ENCODE measurements around the gene DMRTA2. TPM values are rescaled to one million over a fixed set of nuclear protein-coding genes. Genes with fewer than 3 reads are reported as not detected.

The DMRTA2 gene
- total and polyA plus RNA-seq, 2 of the 8 experiments (the other 6 are each of a cell fraction or from before 2014, with no cell fraction given): not detected

DNA sequence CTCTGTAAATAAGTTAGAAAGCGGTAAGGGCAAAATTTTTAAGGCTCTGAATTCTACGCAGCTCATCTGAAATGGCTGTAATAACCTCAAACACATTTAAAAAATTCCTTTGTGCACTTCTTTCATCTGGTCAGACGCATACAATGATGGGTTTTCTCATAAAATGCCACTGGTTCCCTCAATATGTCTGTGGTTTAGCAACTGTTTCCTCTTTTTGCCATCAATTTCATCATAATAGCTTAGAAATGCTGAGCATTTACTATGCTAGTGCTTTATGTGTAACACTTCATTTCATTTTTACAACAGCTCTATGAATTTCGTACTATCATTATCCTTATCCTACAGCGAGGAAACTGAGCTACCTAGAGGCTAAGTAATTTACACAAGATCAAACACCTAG is 35.3 kb upstream of the DMRTA2 start:
- Histone ChIP-seq H3K4me2 (ENCODE audit: insufficient read depth in 1 of 2, low read depth in 2 of 2, low read length in 2 of 2) (no peak overlapping the region), H3K18ac (ENCODE audit: extremely low read depth, low read length) (no peak overlapping the region), H2BK5ac (ENCODE audit: low read depth, low read length) (no peak overlapping the region), H3K79me1 (ENCODE audit: low read depth, low read length) (no peaks in the 10 kb centered on the region), H2BK12ac (ENCODE audit: low read depth, low read length) (no peak overlapping the region), H4K5ac (ENCODE audit: insufficient read length, low read depth, low read length) (no peak overlapping the region), H3K27ac (ENCODE audit: low read depth, low read length) (no peak overlapping the region), H3K9me3 (ENCODE audit: insufficient read depth in 2 of 2, low read depth in 1 of 2, low read length in 1 of 2) (no peaks in the 10 kb centered on the region), H3K79me2 (ENCODE audit: control insufficient read depth in 1 of 2, insufficient read depth in 2 of 2, low read length in 2 of 2) (no peaks in the 10 kb centered on the region), H3K4me3 (ENCODE audit: extremely low read depth in 1 of 4, insufficient read depth in 2 of 4, low read depth in 3 of 4, low read length in 4 of 4) (no peak overlapping the region), H3K23ac (ENCODE audit: insufficient read length) (no peak overlapping the region), H3K36me3 (ENCODE audit: control insufficient read depth in 2 of 4, insufficient read depth in 4 of 4, low read length in 3 of 4) (no peaks in the 10 kb centered on the region), H2BK20ac (ENCODE audit: low read length) (no peak overlapping the region), H4K91ac (replicated peaks; ENCODE audit: insufficient read length, low read length) (no peak overlapping the region), H3K9ac (replicated peaks in 1 of 4; ENCODE audit: extremely low read depth in 1 of 4, low read depth in 3 of 4, low read length in 3 of 4) (no peak overlapping the region), H3K27me3 (replicated peaks in 1 of 4; ENCODE audit: control insufficient read depth in 3 of 4, extremely low read depth in 1 of 4, insufficient read depth in 3 of 4, low read length in 3 of 4) (no peaks in the 10 kb centered on the region), H4K20me1 (replicated peaks in 1 of 2; ENCODE audit: control insufficient read depth in 1 of 2, insufficient read depth in 2 of 2, low read length in 2 of 2) (no peaks in the 10 kb centered on the region), H2BK15ac (ENCODE audit: low read length) (no peak overlapping the region), H3K56ac (replicated peaks; ENCODE audit: insufficient read length, low read depth, low read length) (no peak overlapping the region), H2AFZ (ENCODE audit: low read length) (no peak overlapping the region), H2BK120ac (replicated peaks; ENCODE audit: low read depth, low read length) (no peak overlapping the region), H3K14ac (ENCODE audit: insufficient read length) (no peak overlapping the region), H2AK5ac (ENCODE audit: low read depth, low read length) (no peak overlapping the region), H3K4me1 (replicated peaks in 1 of 4; ENCODE audit: control insufficient read depth in 3 of 4, insufficient read depth in 4 of 4, low read length in 3 of 4) (peaks cover 0 to under 1% (median 0%) of the 10 kb centered on the region in 4 experiments; a peak in 1 of 7 replicates), H3K4ac (replicated peaks; ENCODE audit: insufficient read length, low read depth, low read length) (no peak overlapping the region), H4K8ac (ENCODE audit: extremely low read depth, insufficient read depth, low read length) (no peak overlapping the region), H3K23me2 (ENCODE audit: low read depth, low read length) (no peaks in the 10 kb centered on the region)
- POLR2A ChIA-PET (ENCODE audit: partially characterized antibody): interaction anchor here (0.7 kb wide), 1 partner anchor 14 kb away, joined by 3 read pairs; no protein-coding TSS in a partner anchor
- DNase-seq (ENCODE audit: low read depth in 1 of 2, low spot score in 2 of 2) (no peak), FAIRE-seq (no peak)
- CTCF ChIA-PET (ENCODE audit: partially characterized antibody): interaction anchor here (0.9 to 1.4 kb wide), 6 partner anchors 10 to 90 kb away, joined by 3 to 5 read pairs (median 3); no protein-coding TSS in a partner anchor
- WGBS, 2 experiments (ENCODE audit: extremely low coverage in 1 of 2, insufficient coverage in 1 of 2, insufficient read length in 1 of 2, insufficient replicate concordance in 2 of 2, low coverage in 1 of 2, low lambda C conversion rate in 2 of 2, missing lambda C conversion rate in 1 of 2): 88% methylated on average over 5 of the region's 5 CpGs; no CpG with 5 or more reads in 1 of the 2 experiments
- no peak for TF ChIP-seq RAD21 (IDR thresholded peaks at IDR 0.05 in 1 of 2, conservative IDR thresholded peaks at IDR 0.05 in 1 of 2; ENCODE audit: low read depth in 2 of 2, low read length in 2 of 2)
- no peak for TF ChIP-seq EGR1 (IDR thresholded peaks at IDR 0.05; ENCODE audit: borderline replicate concordance, low read depth, low read length)
- no peak for TF ChIP-seq HDAC6 (IDR thresholded peaks at IDR 0.05; ENCODE audit: low read depth, low read length)
- TF ChIP-seq TCF12 (IDR thresholded peaks at IDR 0.05; ENCODE audit: low read depth, low read length): no peak
- TF ChIP-seq PHF8 (conservative IDR thresholded peaks at IDR 0.05; ENCODE audit: low read depth, low read length): no peak
- TF ChIP-seq, protein P1, sequence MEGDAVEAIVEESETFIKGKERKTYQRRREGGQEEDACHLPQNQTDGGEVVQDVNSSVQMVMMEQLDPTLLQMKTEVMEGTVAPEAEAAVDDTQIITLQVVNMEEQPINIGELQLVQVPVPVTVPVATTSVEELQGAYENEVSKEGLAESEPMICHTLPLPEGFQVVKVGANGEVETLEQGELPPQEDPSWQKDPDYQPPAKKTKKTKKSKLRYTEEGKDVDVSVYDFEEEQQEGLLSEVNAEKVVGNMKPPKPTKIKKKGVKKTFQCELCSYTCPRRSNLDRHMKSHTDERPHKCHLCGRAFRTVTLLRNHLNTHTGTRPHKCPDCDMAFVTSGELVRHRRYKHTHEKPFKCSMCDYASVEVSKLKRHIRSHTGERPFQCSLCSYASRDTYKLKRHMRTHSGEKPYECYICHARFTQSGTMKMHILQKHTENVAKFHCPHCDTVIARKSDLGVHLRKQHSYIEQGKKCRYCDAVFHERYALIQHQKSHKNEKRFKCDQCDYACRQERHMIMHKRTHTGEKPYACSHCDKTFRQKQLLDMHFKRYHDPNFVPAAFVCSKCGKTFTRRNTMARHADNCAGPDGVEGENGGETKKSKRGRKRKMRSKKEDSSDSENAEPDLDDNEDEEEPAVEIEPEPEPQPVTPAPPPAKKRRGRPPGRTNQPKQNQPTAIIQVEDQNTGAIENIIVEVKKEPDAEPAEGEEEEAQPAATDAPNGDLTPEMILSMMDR (IDR thresholded peaks at IDR 0.05; ENCODE audit: control extremely low read depth in 1 of 3, insufficient read depth in 1 of 3, low read depth in 1 of 3, low read length in 3 of 3): no peak
- TF ChIP-seq RBBP5 (IDR thresholded peaks at IDR 0.05; ENCODE audit: borderline replicate concordance, low read depth, low read length): no peak
- no peak for TF ChIP-seq RNF2 (IDR thresholded peaks at IDR 0.05; ENCODE audit: borderline replicate concordance, low read depth, low read length, missing control alignments, poor library complexity, severe bottlenecking)
- no peak for TF ChIP-seq GTF2F1 (IDR thresholded peaks at IDR 0.05; ENCODE audit: borderline replicate concordance, low read depth, low read length)
- TF ChIP-seq RXRA (IDR thresholded peaks at IDR 0.05; ENCODE audit: insufficient read depth, low read depth, low read length): no peak
- no peak for TF ChIP-seq TAF1 (IDR thresholded peaks at IDR 0.05; ENCODE audit: low read depth, low read length)

Data from H1 (cell line).